ENCODE data around the gene NLRC5.

- TF ChIP-seq CTCF (IDR thresholded peaks at IDR 0.05; ENCODE audit: low read length) (no peak), EZH2 (IDR thresholded peaks at IDR 0.05; ENCODE audit: borderline replicate concordance, low read length) (no peak)
Measured at GRCh38 chr16:57009643-57010170, 20.4 kb downstream of the NLRC5 start.

Data from OCI-LY1 (cell line).